OCI-LY7 (cell line): ENCODE measurements around the gene OSER1. TPM values are rescaled to one million over a fixed set of nuclear protein-coding genes. Genes with fewer than 3 reads are reported as not detected.

Experiments
- BruUV-seq: library from RNA; stranded (reverse); fragments of 400-500 nt; replicated peaks from 2 replicates; lab custom pipeline; 2021; lab: Mats Ljungman, UMichigan
- CTCF ChIA-PET: fragments of 300-600 bp; sonication (Branson Sonifier 250); formaldehyde crosslinking; loops from one replicate; lab custom pipeline; 2022; ENCODE audit warnings: antibody characterized with exemption; ENCODE audit not compliant: unreplicated experiment; lab: Charles Lee
- POLR2A ChIA-PET: fragments of 300-600 bp; sonication (Branson Sonifier 250); formaldehyde crosslinking; loops from one replicate; lab custom pipeline; 2022; ENCODE audit warnings: antibody characterized with exemption; lab: Charles Lee
- DNase-seq: peaks from one replicate; pipeline ENCODE4 v3.0.0-alpha.2; 2015; ENCODE audit warnings: low spot score
- H2AFZ ChIP-seq: fragments of 200-600 bp; sonication (generic), shearing (Covaris generic); 2 replicates; pipeline ENCODE4 v1.6.1; 2014; ENCODE audit warnings: mild to moderate bottlenecking, antibody characterized with exemption, low read length, moderate library complexity
- H3K27ac ChIP-seq: fragments of 200-600 bp; sonication (generic); 2 replicates; pipeline ENCODE4 v1.5.1; 2014; ENCODE audit warnings: mixed run types, low read depth, mild to moderate bottlenecking, moderate library complexity, low read length, inconsistent platforms; ENCODE audit not compliant: poor library complexity, severe bottlenecking
- H3K36me3 ChIP-seq: fragments of 200-600 bp; sonication (generic); 2 replicates; pipeline ENCODE4 v1.6.1; 2014; ENCODE audit warnings: mild to moderate bottlenecking, antibody characterized with exemption, low read length, moderate library complexity, mixed read lengths; ENCODE audit not compliant: insufficient read depth
- H3K4me1 ChIP-seq: fragments of 200-600 bp; sonication (generic); 2 replicates; pipeline ENCODE4 v1.5.1; 2014; ENCODE audit warnings: mild to moderate bottlenecking, low read length; ENCODE audit not compliant: insufficient read depth, poor library complexity, severe bottlenecking
- H3K4me2 ChIP-seq: fragments of 200-600 bp; sonication (generic); 2 replicates; pipeline ENCODE4 v1.6.1; 2014; ENCODE audit warnings: mild to moderate bottlenecking, low read length
- H3K4me3 ChIP-seq: fragments of 200-600 bp; sonication (generic); 2 replicates; pipeline ENCODE4 v1.5.1; 2014; ENCODE audit warnings: mild to moderate bottlenecking, low read depth, low read length; ENCODE audit not compliant: poor library complexity, severe bottlenecking
- H3K79me2 ChIP-seq: fragments of 200-600 bp; sonication (generic); 2 replicates; pipeline ENCODE4 v1.6.1; 2016; ENCODE audit warnings: low read depth, mild to moderate bottlenecking, low read length, moderate library complexity, mixed read lengths; ENCODE audit not compliant: insufficient read depth
- H3K9me2 ChIP-seq: fragments of 200-600 bp; sonication (generic); 2 replicates; pipeline ENCODE4 v1.6.1; 2016; ENCODE audit warnings: mild to moderate bottlenecking, low read length, mixed read lengths; ENCODE audit not compliant: insufficient read depth
- H3K9me3 ChIP-seq: fragments of 200-600 bp; sonication (generic); 2 replicates; pipeline ENCODE4 v1.6.1; 2014; ENCODE audit warnings: mild to moderate bottlenecking, mixed run types, low read length, mixed read lengths
- H4K20me1 ChIP-seq: fragments of 200-600 bp; sonication (generic); 2 replicates; pipeline ENCODE4 v1.6.1; 2014; ENCODE audit warnings: mild to moderate bottlenecking, antibody characterized with exemption, low read length, moderate library complexity, mixed read lengths; ENCODE audit not compliant: insufficient read depth
- EZH2phosphoT487 ChIP-seq: fragments of 200-600 bp; sonication (generic); IDR thresholded peaks from 2 replicates; pipeline ENCODE4 v1.6.1; 2018; ENCODE audit warnings: low read depth, borderline replicate concordance, mild to moderate bottlenecking, mixed run types, antibody characterized with exemption, low read length, moderate library complexity, mixed read lengths
- intact Hi-C: fragments of 100-400 bp; cut with micrococcal nuclease; formaldehyde crosslinking; loops from one replicate; pipeline ENCODE4 v1.10.0; 2022; ENCODE audit not compliant: unreplicated experiment
- total RNA-seq, 2 experiments: library from RNA; depleted of rRNA in 1 of 2; stranded (reverse); fragments of >200 nt in 1 of 2; shearing (Covaris generic) in 1 of 2; gene quantifications; 2 replicates each; pipeline ENCODE4 v1.2.3, GENCODE V29; 2014 to 2022
- TF ChIP-seq, protein P1 (sequence below): fragments of 200-600 bp; sonication (generic); conservative IDR thresholded peaks from 2 replicates; pipeline ENCODE4 v1.5.1; 2014; ENCODE audit warnings: mild to moderate bottlenecking, antibody characterized with exemption, low read length, moderate library complexity, mixed read lengths

OSER1 gene
- total RNA-seq, 2 experiments from 2014 or later: 28.1 to 31.9 TPM

- Histone ChIP-seq H4K20me1 (no peaks in the 10 kb centered on the region), H3K4me2 (no peak overlapping the region), H3K27ac (no peak overlapping the region), H3K4me3 (no peak overlapping the region), H3K79me2 (no peaks in the 10 kb centered on the region), H3K9me3 (no peaks in the 10 kb centered on the region), H2AFZ (no peak overlapping the region), H3K36me3 (no peaks in the 10 kb centered on the region), H3K4me1 (no peaks in the 10 kb centered on the region), H3K9me2 (no peaks in the 10 kb centered on the region)
- TF ChIP-seq, protein P1, sequence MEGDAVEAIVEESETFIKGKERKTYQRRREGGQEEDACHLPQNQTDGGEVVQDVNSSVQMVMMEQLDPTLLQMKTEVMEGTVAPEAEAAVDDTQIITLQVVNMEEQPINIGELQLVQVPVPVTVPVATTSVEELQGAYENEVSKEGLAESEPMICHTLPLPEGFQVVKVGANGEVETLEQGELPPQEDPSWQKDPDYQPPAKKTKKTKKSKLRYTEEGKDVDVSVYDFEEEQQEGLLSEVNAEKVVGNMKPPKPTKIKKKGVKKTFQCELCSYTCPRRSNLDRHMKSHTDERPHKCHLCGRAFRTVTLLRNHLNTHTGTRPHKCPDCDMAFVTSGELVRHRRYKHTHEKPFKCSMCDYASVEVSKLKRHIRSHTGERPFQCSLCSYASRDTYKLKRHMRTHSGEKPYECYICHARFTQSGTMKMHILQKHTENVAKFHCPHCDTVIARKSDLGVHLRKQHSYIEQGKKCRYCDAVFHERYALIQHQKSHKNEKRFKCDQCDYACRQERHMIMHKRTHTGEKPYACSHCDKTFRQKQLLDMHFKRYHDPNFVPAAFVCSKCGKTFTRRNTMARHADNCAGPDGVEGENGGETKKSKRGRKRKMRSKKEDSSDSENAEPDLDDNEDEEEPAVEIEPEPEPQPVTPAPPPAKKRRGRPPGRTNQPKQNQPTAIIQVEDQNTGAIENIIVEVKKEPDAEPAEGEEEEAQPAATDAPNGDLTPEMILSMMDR: no peak
- no peak for TF ChIP-seq EZH2phosphoT487
- BruUV-seq: no TSS peak
- ChIA-PET POLR2A (interaction anchor here (0.5 kb wide), 1 partner anchor 1228 kb away, joined by 4 read pairs; no protein-coding TSS in a partner anchor), CTCF (no interaction called here)
- DNase-seq: no peak
- intact Hi-C loops: no loop called here
These were observed 33.6 kb downstream of the OSER1 start for GRCh38 chr20:44176833-44177534.

DNA sequence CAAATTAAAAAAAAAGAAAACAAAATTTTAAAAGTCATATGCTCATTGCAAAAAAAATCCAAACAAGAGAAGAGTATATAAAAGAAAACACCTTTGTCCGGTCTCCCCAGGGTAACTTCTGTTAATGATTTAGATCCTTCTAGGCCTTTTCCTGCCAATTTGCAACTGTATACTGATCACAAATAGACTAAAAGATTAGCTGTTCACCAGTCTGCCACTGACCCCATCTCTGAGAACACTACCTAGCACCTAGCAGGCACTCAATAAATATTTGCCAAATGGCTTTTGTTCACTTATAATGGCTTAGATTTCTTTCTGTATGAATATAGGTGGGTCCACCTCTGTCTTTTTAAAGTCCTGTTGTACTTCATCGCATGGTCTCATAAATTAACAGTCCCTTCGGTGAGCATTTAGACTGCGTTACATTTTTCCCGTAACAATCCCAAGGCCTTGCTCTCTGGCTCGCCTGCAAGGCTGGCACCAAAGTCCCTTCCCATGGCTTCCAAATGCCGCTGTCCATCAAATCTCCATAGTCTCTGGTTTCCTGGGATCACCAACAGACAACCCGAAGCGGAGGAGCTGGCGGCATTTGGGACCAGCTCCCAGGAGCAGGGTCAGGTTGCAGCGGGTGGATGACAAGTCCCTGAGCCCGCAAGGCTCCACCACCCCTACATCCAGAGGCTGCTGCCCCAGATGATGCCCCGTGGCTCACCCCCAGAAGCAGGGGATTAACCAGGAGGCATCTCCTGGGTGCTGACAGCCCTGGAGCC lies 35.4 kb downstream of the OSER1 start:
- POLR2A ChIA-PET: no interaction called here
- no peaks in the 10 kb centered on the region for H3K9me3 ChIP-seq
- no peaks in the 10 kb centered on the region for H4K20me1 ChIP-seq
- H3K9me2 ChIP-seq: no peaks in the 10 kb centered on the region
- no peak overlapping the region for H2AFZ ChIP-seq
- no peak overlapping the region for H3K27ac ChIP-seq
- H3K4me1 ChIP-seq: no peaks in the 10 kb centered on the region
- intact Hi-C loops: no loop called here
- no peak overlapping the region for H3K4me3 ChIP-seq
- DNase-seq: no peak
- no peaks in the 10 kb centered on the region for H3K79me2 ChIP-seq
- H3K36me3 ChIP-seq: no peaks in the 10 kb centered on the region
- no TSS peak for BruUV-seq
- TF ChIP-seq, protein P1: no peak
- no peak for TF ChIP-seq EZH2phosphoT487
- no peak overlapping the region for H3K4me2 ChIP-seq
- CTCF ChIA-PET: no interaction called here

- POLR2A ChIA-PET: no interaction called here
These were observed 36.7 kb downstream of the OSER1 start for GRCh38 chr20:44173846-44174245.

More at GRCh38 chr20:44173846-44174245, 36.7 kb downstream of the OSER1 start:
- BruUV-seq: no TSS peak
- DNase-seq: no peak
- Histone ChIP-seq H3K4me1 (no peaks in the 10 kb centered on the region), H2AFZ (no peak overlapping the region), H3K4me3 (no peak overlapping the region), H3K9me3 (no peaks in the 10 kb centered on the region), H4K20me1 (no peaks in the 10 kb centered on the region), H3K36me3 (no peaks in the 10 kb centered on the region), H3K4me2 (no peak overlapping the region), H3K27ac (no peak overlapping the region), H3K79me2 (no peaks in the 10 kb centered on the region), H3K9me2 (no peaks in the 10 kb centered on the region)
- intact Hi-C loops: no loop called here
- CTCF ChIA-PET: no interaction called here
- TF ChIP-seq, protein P1: no peak
